SK-N-SH (cell line): ENCODE results near the gene HSD17B11. TPM values are rescaled to one million over a fixed set of nuclear protein-coding genes. Genes with fewer than 3 reads are reported as not detected.

Experiments
- CTCF ChIA-PET: fragments of 300-600, 350-600 bp; formaldehyde crosslinking; extraction: SDS; loops from one replicate; lab custom pipeline; 2021; lab: Yijun Ruan, JAX
- POLR2A ChIA-PET: fragments of 350-600 bp; sonication (Branson Sonifier 250); formaldehyde crosslinking; extraction: SDS; loops from one replicate; lab custom pipeline; 2020; ENCODE audit warnings: antibody characterized with exemption, inconsistent platforms; lab: Yijun Ruan, JAX
- DNase-seq: peaks from one replicate; pipeline ENCODE4 v3.0.0; 2012
- H2AFZ ChIP-seq: fragments of 200-600 bp; sonication (generic); 2 replicates; pipeline ENCODE4 v1.8.1; 2016; ENCODE audit warnings: antibody characterized with exemption, mild to moderate bottlenecking, low read depth
- H3F3A ChIP-seq: fragments of 200-600 bp; sonication (generic); replicated peaks from 2 replicates; pipeline ENCODE3; 2016; ENCODE audit warnings: antibody characterized with exemption, mild to moderate bottlenecking; ENCODE audit not compliant: insufficient read depth
- H3K27ac ChIP-seq, 2 experiments: fragments of 200-500 bp in 1 of 2; fragments of 200-600 bp in 1 of 2; sonication (Bioruptor generic) in 1 of 2; sonication (generic), shearing (Covaris generic) in 1 of 2; 2 replicates each; pipeline versions ENCODE4 v1.5.1 to v1.6.1; 2014 to 2016; ENCODE audit warnings: low read depth in 2 of 2, inconsistent platforms in 1 of 2, low read length in 1 of 2, mild to moderate bottlenecking in 1 of 2, mixed read lengths in 1 of 2
- H3K27me3 ChIP-seq: fragments of 200-600 bp; sonication (generic), shearing (Covaris generic); 2 replicates; pipeline ENCODE4 v1.6.1; 2016; ENCODE audit warnings: mixed run types; ENCODE audit not compliant: insufficient read depth
- H3K36me3 ChIP-seq, 2 experiments: fragments of 200-500 bp in 1 of 2; fragments of 200-600 bp in 1 of 2; sonication (Bioruptor generic) in 1 of 2; sonication (generic) in 1 of 2; replicated peaks in 1 of 2; 2 replicates each; pipeline versions ENCODE3 to v1.5.1; 2014 to 2016; ENCODE audit warnings: low read length in 1 of 2, mild to moderate bottlenecking in 1 of 2; ENCODE audit not compliant: insufficient read depth in 2 of 2, control insufficient read depth in 1 of 2
- H3K4me1 ChIP-seq, 2 experiments: fragments of 200-500 bp in 1 of 2; fragments of 200-600 bp in 1 of 2; sonication (Bioruptor generic) in 1 of 2; sonication (generic), shearing (Covaris generic) in 1 of 2; 2 replicates each; pipeline versions ENCODE4 v1.5.1 to v1.6.1; 2014 to 2016; ENCODE audit warnings: low read depth in 1 of 2, low read length in 1 of 2, mixed run types in 1 of 2; ENCODE audit not compliant: insufficient read depth in 2 of 2, control insufficient read depth in 1 of 2
- H3K4me2 ChIP-seq: fragments of 200-600 bp; sonication (generic), shearing (Covaris generic); 2 replicates; pipeline ENCODE4 v1.6.1; 2017; ENCODE audit warnings: mixed run types
- H3K4me3 ChIP-seq, 2 experiments: fragments of 200-500 bp in 1 of 2; fragments of 200-600 bp in 1 of 2; sonication (Bioruptor generic) in 1 of 2; sonication (generic), shearing (Covaris generic) in 1 of 2; 2 replicates each; pipeline versions ENCODE4 v1.5.1 to v1.8.1; 2014 to 2016; ENCODE audit warnings: low read depth in 2 of 2, inconsistent platforms in 1 of 2, low read length in 1 of 2, mild to moderate bottlenecking in 1 of 2, mixed read lengths in 1 of 2, moderate library complexity in 1 of 2
- H3K79me2 ChIP-seq: fragments of 200-600 bp; sonication (generic); 2 replicates; pipeline ENCODE4 v1.8.1; 2017; ENCODE audit warnings: mild to moderate bottlenecking; ENCODE audit not compliant: insufficient read depth
- H3K9ac ChIP-seq: fragments of 200-600 bp; sonication (generic); 2 replicates; pipeline ENCODE4 v1.6.1; 2017; ENCODE audit warnings: mixed run types
- H3K9me2 ChIP-seq: fragments of 200-600 bp; sonication (generic); 2 replicates; pipeline ENCODE4 v1.6.1; 2017; ENCODE audit warnings: mixed run types
- H3K9me3 ChIP-seq: fragments of 200-600 bp; sonication (generic); 2 replicates; pipeline ENCODE4 v1.6.1; 2017; ENCODE audit warnings: mixed run types, mild to moderate bottlenecking, moderate library complexity
- H4K20me1 ChIP-seq: fragments of 200-600 bp; sonication (generic); 2 replicates; pipeline ENCODE4 v1.6.1; 2017; ENCODE audit warnings: mild to moderate bottlenecking, mixed run types; ENCODE audit not compliant: insufficient read depth
- ELF1 ChIP-seq: IDR thresholded peaks from 2 replicates; pipeline ENCODE4 v1.4.0; 2012
- EP300 ChIP-seq, 2 experiments: IDR thresholded peaks; 2 replicates each; pipeline versions ENCODE4 v1.4.0 to v1.6.1; 2012; ENCODE audit warnings: borderline replicate concordance in 1 of 2, low read depth in 1 of 2, low read length in 1 of 2
- EZH2phosphoT487 ChIP-seq: fragments of 200-600 bp; sonication (generic); IDR thresholded peaks from 2 replicates; pipeline ENCODE4 v1.6.1; 2017; ENCODE audit warnings: low read depth, mixed run types, mild to moderate bottlenecking, antibody characterized with exemption, moderate library complexity, borderline replicate concordance
- JUND ChIP-seq: IDR thresholded peaks from 2 replicates; pipeline ENCODE4 v1.4.0; 2012
- POLR2AphosphoS5 ChIP-seq: IDR thresholded peaks from 2 replicates; pipeline ENCODE4 v1.6.1; 2012; ENCODE audit warnings: low read depth, low read length
- RXRA ChIP-seq: IDR thresholded peaks from 2 replicates; pipeline ENCODE4 v1.4.0; 2012; ENCODE audit warnings: low read depth, mild to moderate bottlenecking, borderline replicate concordance
- TCF12 ChIP-seq: IDR thresholded peaks from 2 replicates; pipeline ENCODE4 v1.4.0; 2012
- TEAD4 ChIP-seq: IDR thresholded peaks from 2 replicates; pipeline ENCODE4 v1.4.0; 2012; ENCODE audit warnings: mild to moderate bottlenecking, borderline replicate concordance; ENCODE audit not compliant: insufficient read depth
- USF2 ChIP-seq: fragments of 150-350 bp; IDR thresholded peaks from 2 replicates; pipeline ENCODE4 v1.6.1; 2017; ENCODE audit warnings: antibody characterized with exemption, low read length, low read depth, borderline replicate concordance
- YY1 ChIP-seq: IDR thresholded peaks from 2 replicates; pipeline ENCODE4 v1.4.0; 2012; ENCODE audit warnings: low read depth, mild to moderate bottlenecking
- WGBS: methylation state at CpG from one replicate; pipeline ENCODE4 v1.1.6; 2017; ENCODE audit warnings: low lambda C conversion rate; 5-methylcytosine and 5-hydroxymethylcytosine counted together
- polyA plus RNA-seq, 3 experiments: library from polyadenylated mRNA; depleted of rRNA; stranded (reverse); fragments of >200 nt; gene quantifications; 2 replicates each; pipeline ENCODE4 v1.2.3, GENCODE V29; 2012
- TF ChIP-seq, protein P1 (sequence below): IDR thresholded peaks from 2 replicates; pipeline ENCODE4 v1.6.1; 2012; ENCODE audit warnings: mild to moderate bottlenecking, low read depth, low read length, moderate library complexity
- TF ChIP-seq, protein P2 (sequence below): IDR thresholded peaks from 2 replicates; pipeline ENCODE4 v1.4.0; 2012; ENCODE audit warnings: low read depth, borderline replicate concordance

HSD17B11 gene
- polyA plus RNA-seq, 1 of the 3 experiments (the other 2 are of a cell fraction) = 13.2 TPM

DNA sequence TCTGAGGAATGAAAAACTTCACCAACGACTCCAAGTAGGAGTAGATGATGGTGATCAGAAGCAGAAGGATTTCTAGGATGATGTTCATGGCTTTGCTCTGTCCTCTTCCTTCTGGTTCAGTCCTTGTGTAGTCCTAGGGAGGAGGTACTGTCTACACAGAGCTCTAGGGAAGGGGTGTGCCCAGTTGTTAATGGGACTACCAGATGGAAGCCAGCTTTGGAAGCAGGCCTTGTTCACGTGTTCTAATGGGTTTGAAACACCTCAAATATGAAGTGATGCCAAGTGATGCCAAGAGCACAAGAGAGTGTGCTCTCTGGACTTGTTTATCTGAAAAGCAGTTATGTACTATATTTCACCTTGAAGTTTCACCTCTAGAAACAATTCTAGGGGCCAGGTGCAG, 68.2 kb downstream of the HSD17B11 start, which contains the start of gene HSD17B13:
Gene HSD17B13, minus strand, starts transcription at position 129 of the 400 bp plus-strand sequence. Its CDS starts 41 bp downstream, at position 88.
- no peak within 1 kb of the TSS for H3K9ac ChIP-seq
- CTCF ChIA-PET = no interaction called here
- H3F3A ChIP-seq = no peaks in the 10 kb centered on the region
- H3K36me3 ChIP-seq = no peaks in the 10 kb centered on the region
- no peaks in the 10 kb centered on the region for H3K27me3 ChIP-seq
- no peaks in the 10 kb centered on the region for H3K9me3 ChIP-seq
- 40% methylated on average over 2 of the region's 2 CpGs for WGBS
- no peak within 1 kb of the TSS for H3K27ac ChIP-seq
- H3K4me1 ChIP-seq = no peaks in the 10 kb centered on the region
- H3K9me2 ChIP-seq = no peaks in the 10 kb centered on the region
- no peak for DNase-seq
- POLR2A ChIA-PET = no interaction called here
- no peaks in the 10 kb centered on the region for H3K79me2 ChIP-seq
- no peak for TF ChIP-seq RXRA
- TF ChIP-seq YY1 = no peak
- TF ChIP-seq, protein P1, sequence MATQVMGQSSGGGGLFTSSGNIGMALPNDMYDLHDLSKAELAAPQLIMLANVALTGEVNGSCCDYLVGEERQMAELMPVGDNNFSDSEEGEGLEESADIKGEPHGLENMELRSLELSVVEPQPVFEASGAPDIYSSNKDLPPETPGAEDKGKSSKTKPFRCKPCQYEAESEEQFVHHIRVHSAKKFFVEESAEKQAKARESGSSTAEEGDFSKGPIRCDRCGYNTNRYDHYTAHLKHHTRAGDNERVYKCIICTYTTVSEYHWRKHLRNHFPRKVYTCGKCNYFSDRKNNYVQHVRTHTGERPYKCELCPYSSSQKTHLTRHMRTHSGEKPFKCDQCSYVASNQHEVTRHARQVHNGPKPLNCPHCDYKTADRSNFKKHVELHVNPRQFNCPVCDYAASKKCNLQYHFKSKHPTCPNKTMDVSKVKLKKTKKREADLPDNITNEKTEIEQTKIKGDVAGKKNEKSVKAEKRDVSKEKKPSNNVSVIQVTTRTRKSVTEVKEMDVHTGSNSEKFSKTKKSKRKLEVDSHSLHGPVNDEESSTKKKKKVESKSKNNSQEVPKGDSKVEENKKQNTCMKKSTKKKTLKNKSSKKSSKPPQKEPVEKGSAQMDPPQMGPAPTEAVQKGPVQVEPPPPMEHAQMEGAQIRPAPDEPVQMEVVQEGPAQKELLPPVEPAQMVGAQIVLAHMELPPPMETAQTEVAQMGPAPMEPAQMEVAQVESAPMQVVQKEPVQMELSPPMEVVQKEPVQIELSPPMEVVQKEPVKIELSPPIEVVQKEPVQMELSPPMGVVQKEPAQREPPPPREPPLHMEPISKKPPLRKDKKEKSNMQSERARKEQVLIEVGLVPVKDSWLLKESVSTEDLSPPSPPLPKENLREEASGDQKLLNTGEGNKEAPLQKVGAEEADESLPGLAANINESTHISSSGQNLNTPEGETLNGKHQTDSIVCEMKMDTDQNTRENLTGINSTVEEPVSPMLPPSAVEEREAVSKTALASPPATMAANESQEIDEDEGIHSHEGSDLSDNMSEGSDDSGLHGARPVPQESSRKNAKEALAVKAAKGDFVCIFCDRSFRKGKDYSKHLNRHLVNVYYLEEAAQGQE = no peak
- TF ChIP-seq EP300 (IDR thresholded peaks at IDR 0.05; ENCODE audit: borderline replicate concordance in 1 of 2, low read depth in 1 of 2, low read length in 1 of 2) = no peak
- no peak for TF ChIP-seq POLR2AphosphoS5
- no peak for TF ChIP-seq EZH2phosphoT487
- TF ChIP-seq TCF12 = no peak
- TF ChIP-seq TEAD4 = no peak
- TF ChIP-seq USF2 = no peak
- no peak for TF ChIP-seq ELF1
- TF ChIP-seq JUND = no peak
- TF ChIP-seq, protein P2, sequence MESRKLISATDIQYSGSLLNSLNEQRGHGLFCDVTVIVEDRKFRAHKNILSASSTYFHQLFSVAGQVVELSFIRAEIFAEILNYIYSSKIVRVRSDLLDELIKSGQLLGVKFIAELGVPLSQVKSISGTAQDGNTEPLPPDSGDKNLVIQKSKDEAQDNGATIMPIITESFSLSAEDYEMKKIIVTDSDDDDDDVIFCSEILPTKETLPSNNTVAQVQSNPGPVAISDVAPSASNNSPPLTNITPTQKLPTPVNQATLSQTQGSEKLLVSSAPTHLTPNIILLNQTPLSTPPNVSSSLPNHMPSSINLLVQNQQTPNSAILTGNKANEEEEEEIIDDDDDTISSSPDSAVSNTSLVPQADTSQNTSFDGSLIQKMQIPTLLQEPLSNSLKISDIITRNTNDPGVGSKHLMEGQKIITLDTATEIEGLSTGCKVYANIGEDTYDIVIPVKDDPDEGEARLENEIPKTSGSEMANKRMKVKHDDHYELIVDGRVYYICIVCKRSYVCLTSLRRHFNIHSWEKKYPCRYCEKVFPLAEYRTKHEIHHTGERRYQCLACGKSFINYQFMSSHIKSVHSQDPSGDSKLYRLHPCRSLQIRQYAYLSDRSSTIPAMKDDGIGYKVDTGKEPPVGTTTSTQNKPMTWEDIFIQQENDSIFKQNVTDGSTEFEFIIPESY = no peak
- TF ChIP-seq, all 33 proteins: peak for 0
- H4K20me1 ChIP-seq = no peaks in the 10 kb centered on the region
- no peak within 1 kb of the TSS for H3K4me3 ChIP-seq
- no peak within 1 kb of the TSS for H2AFZ ChIP-seq
- no peak within 1 kb of the TSS for H3K4me2 ChIP-seq
